Measurements from ENCODE around the gene RASGRF1. TPM values are rescaled to one million over a fixed set of nuclear protein-coding genes. Genes with fewer than 3 reads are reported as not detected.
"Not testable (repeated sequence)": the region's sequence is repeated elsewhere in the genome, so short reads cannot be mapped to it uniquely, and the experiment has no call there.

RASGRF1 gene
- total RNA-seq, 1 donor from 2014 or later, result 11.4 TPM

DNA sequence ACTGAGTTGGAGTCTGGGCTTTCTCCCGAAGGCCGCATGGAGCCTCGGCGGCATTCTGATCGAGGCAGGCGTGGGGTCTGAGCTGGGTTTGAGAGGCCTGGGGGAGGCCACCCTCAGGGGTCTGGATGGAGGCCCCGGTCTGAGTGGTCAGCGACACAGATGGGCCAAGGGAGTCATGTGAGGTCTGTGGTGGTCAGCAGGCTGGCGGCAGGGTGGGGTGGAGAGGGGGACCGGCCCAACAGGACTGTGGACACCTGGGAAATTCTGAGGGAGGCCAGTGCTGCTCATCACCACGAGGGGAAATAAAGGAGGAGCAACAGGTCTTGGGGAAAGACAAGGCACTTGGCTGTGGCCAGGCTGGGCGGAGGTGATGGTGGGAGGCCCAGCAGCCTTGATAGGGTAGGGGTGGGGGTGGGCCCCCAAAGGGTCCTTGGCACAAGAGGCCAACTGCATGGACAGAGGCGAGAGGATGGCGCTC is 161.9 kb downstream of the RASGRF1 start:
- CTCF ChIA-PET, result no interaction called here
- no peak for DNase-seq
- intact Hi-C loops (cut with micrococcal nuclease), result no loop called here
- no peak for ATAC-seq (ENCODE audit: low read depth)
- Mint-ChIP-seq H3K27ac (peak overlapping the region; percentile 35), H3K27me3 (no peaks in the 10 kb centered on the region), H3K36me3 (ENCODE audit: low read depth) (peaks cover 99% of the 10 kb centered on the region), H3K9me3 (no peaks in the 10 kb centered on the region), H3K4me3 (no peak overlapping the region), H3K4me1 (peaks cover 10% of the 10 kb centered on the region)
- POLR2A ChIA-PET, result interaction anchor here (0.7 to 1.2 kb wide), 2 partner anchors 76 to 100 kb away, joined by 5 to 11 read pairs; no protein-coding TSS in a partner anchor
- no peak for TF ChIP-seq CTCF (IDR thresholded peaks at IDR 0.05)

DNA sequence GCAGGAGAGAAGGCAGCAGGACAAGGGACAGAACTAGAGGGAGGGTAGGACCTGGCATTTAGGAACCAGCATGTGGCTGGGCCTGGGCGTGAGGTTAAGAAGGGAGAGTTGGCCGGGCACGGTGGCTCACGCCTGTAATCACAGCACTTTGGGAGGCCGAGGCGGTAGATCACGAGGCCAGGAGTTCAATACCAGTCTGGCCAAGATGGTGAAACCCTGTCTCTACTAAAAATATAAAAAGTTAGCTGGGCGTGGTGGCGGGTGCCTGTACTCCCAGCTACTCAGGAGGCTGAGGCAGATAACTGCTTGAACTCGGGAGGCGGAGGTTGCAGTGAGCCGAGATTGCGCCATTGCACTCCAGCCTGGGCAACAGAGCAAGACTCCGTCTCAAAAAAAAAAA is 162.4 kb downstream of the RASGRF1 start:
- H3K9me3 Mint-ChIP-seq; intact Hi-C loops (cut with micrococcal nuclease); H3K27ac Mint-ChIP-seq; H3K4me3 Mint-ChIP-seq; ATAC-seq (ENCODE audit: low read depth); CTCF ChIA-PET; DNase-seq; H3K27me3 Mint-ChIP-seq: not testable (repeated sequence)
- peaks cover 99% of the 10 kb centered on the region for H3K36me3 Mint-ChIP-seq (ENCODE audit: low read depth)
- H3K4me1 Mint-ChIP-seq, result peaks cover 11% of the 10 kb centered on the region
- POLR2A ChIA-PET, result interaction anchor here (0.7 to 1.2 kb wide), 2 partner anchors 76 to 101 kb away, joined by 5 to 11 read pairs; no protein-coding TSS in a partner anchor

GRCh38 chr15:78927077-78927790 is 163.3 kb downstream of the RASGRF1 start:
- DNase-seq (no peak), ATAC-seq (ENCODE audit: low read depth) (no peak)
- H3K27me3 Mint-ChIP-seq, result no peaks in the 10 kb centered on the region
- H3K9me3 Mint-ChIP-seq, result no peaks in the 10 kb centered on the region
- ChIA-PET CTCF (interaction anchor here (1.5 kb wide), 1 partner anchor 52 kb away, joined by 5 read pairs; no protein-coding TSS in a partner anchor), POLR2A (interaction anchor here (0.5 to 1.3 kb wide), 2 partner anchors 54 to 80 kb away, joined by 3 to 5 read pairs; no protein-coding TSS in a partner anchor)
- intact Hi-C loops (cut with micrococcal nuclease), result no loop called here
- peaks cover 99% of the 10 kb centered on the region for H3K36me3 Mint-ChIP-seq (ENCODE audit: low read depth)
- H3K4me3 Mint-ChIP-seq, result no peak overlapping the region
- peak overlapping the region; percentile 69 for H3K27ac Mint-ChIP-seq
- TF ChIP-seq CTCF (IDR thresholded peaks at IDR 0.05), result no peak
- H3K4me1 Mint-ChIP-seq, result peaks cover 14% of the 10 kb centered on the region

GRCh38 chr15:78925956-78926743 is 164.4 kb downstream of the RASGRF1 start:
- Mint-ChIP-seq H3K27ac (peak overlapping the region; percentile 69), H3K9me3 (no peaks in the 10 kb centered on the region), H3K27me3 (no peaks in the 10 kb centered on the region), H3K4me1 (peaks cover 14% of the 10 kb centered on the region), H3K36me3 (ENCODE audit: low read depth) (peaks cover 99% of the 10 kb centered on the region), H3K4me3 (no peak overlapping the region)
- TF ChIP-seq CTCF (IDR thresholded peaks at IDR 0.05), result no peak
- intact Hi-C loops (cut with micrococcal nuclease), result no loop called here
- ATAC-seq (ENCODE audit: low read depth) (no peak), DNase-seq (no peak)
- CTCF ChIA-PET, result interaction anchor here (0.9 to 1.5 kb wide), 2 partner anchors 10 to 53 kb away, joined by 3 to 5 read pairs; no protein-coding TSS in a partner anchor
- POLR2A ChIA-PET, result interaction anchor here (1.1 to 2.5 kb wide), 4 partner anchors 17 to 99 kb away, joined by 3 to 11 read pairs (median 6); no protein-coding TSS in a partner anchor

DNA sequence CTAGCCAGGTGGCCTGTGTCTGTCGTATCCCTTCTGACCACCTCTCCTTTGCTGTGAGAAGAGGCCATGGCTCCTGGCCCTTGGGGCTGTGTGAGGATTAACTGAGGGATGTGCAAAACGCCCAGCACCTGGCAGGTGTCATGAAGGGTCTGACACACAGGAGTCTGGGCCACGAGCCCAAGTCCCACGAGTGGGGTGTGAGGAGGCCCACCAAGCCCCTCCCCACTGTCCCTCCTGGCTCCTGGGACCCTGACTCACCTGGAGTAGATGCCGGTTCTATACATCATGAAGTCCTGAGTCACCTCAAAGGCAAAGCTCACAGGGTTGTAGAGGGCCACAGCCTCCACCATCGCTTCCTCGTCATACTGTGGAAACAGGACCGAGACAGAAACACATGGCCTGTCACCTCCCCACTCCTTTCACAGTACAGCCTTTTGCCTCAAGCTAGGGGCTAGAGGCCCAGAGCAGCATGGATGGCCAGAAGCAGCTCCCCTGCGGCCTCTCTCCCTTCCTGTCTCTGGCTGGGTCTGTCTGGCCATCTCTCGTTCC is 165.4 kb downstream of the RASGRF1 start:
- intact Hi-C loops (cut with micrococcal nuclease), result no loop called here
- H3K9me3 Mint-ChIP-seq, result no peaks in the 10 kb centered on the region
- peaks cover 94% of the 10 kb centered on the region for H3K36me3 Mint-ChIP-seq (ENCODE audit: low read depth)
- DNase-seq, result no peak
- no peak overlapping the region for H3K4me3 Mint-ChIP-seq
- TF ChIP-seq CTCF (IDR thresholded peaks at IDR 0.05), result no peak
- H3K27me3 Mint-ChIP-seq, result no peaks in the 10 kb centered on the region
- peak overlapping the region; percentile 37 for H3K27ac Mint-ChIP-seq
- ATAC-seq (ENCODE audit: low read depth), result no peak
- POLR2A ChIA-PET, result interaction anchor here (1.1 to 2.5 kb wide), 4 partner anchors 18 to 100 kb away, joined by 4 to 11 read pairs (median 8); partner anchors contain the start of gene CTSH
- peaks cover 14% of the 10 kb centered on the region for H3K4me1 Mint-ChIP-seq
- CTCF ChIA-PET, result interaction anchor here (1.0 kb wide), 1 partner anchor 101 kb away, joined by 3 read pairs; no protein-coding TSS in a partner anchor

Measured in activated B cell treated with CpG ODN at 0.5 μM for 24 hours (primary cell).